Measurements from ENCODE around the gene GABRG3.

GABRG3 gene

GRCh38 chr15:27237319-27237939 is 266.4 kb downstream of the GABRG3 start:
- TF ChIP-seq ZNF274 (IDR thresholded peaks at IDR 0.05; ENCODE audit: low read depth, low read length) = no peak
- H3K4me3 ChIP-seq (ENCODE audit: low read length) = no peak overlapping the region

- TF ChIP-seq ZNF274 (IDR thresholded peaks at IDR 0.05; ENCODE audit: low read depth, low read length) = no peak
- no peak overlapping the region for H3K4me3 ChIP-seq (ENCODE audit: low read length)
Measured at GRCh38 chr15:27238209-27238608, 267.2 kb downstream of the GABRG3 start.

- H3K4me3 ChIP-seq (ENCODE audit: low read length) = no peak overlapping the region
- no peak for TF ChIP-seq ZNF274 (IDR thresholded peaks at IDR 0.05; ENCODE audit: low read depth, low read length)
Measured at GRCh38 chr15:27238707-27239423, 267.9 kb downstream of the GABRG3 start.

- TF ChIP-seq ZNF274 (IDR thresholded peaks at IDR 0.05; ENCODE audit: low read depth, low read length) = no peak
- H3K4me3 ChIP-seq (ENCODE audit: low read length) = no peak overlapping the region
Measured at GRCh38 chr15:27241943-27242342, 271.0 kb downstream of the GABRG3 start.

- TF ChIP-seq ZNF274 (IDR thresholded peaks at IDR 0.05; ENCODE audit: low read depth, low read length) = no peak
- no peak overlapping the region for H3K4me3 ChIP-seq (ENCODE audit: low read length)
Measured at GRCh38 chr15:27244047-27244446, 273.1 kb downstream of the GABRG3 start.

- H3K4me3 ChIP-seq (ENCODE audit: low read length) = no peak overlapping the region
- no peak for TF ChIP-seq ZNF274 (IDR thresholded peaks at IDR 0.05; ENCODE audit: low read depth, low read length)
Measured at GRCh38 chr15:27248251-27248650, 277.3 kb downstream of the GABRG3 start.

- no peak overlapping the region for H3K4me3 ChIP-seq (ENCODE audit: low read length)
- no peak for TF ChIP-seq ZNF274 (IDR thresholded peaks at IDR 0.05; ENCODE audit: low read depth, low read length)
Measured at GRCh38 chr15:27249046-27249759, 278.2 kb downstream of the GABRG3 start.

GRCh38 chr15:27249760-27250109 is 278.8 kb downstream of the GABRG3 start:
- no peak overlapping the region for H3K4me3 ChIP-seq (ENCODE audit: low read length)
- no peak for TF ChIP-seq ZNF274 (IDR thresholded peaks at IDR 0.05; ENCODE audit: low read depth, low read length)

- H3K4me3 ChIP-seq (ENCODE audit: low read length) = no peak overlapping the region
- TF ChIP-seq ZNF274 (IDR thresholded peaks at IDR 0.05; ENCODE audit: low read depth, low read length) = no peak
Measured at GRCh38 chr15:27250223-27250622, 279.2 kb downstream of the GABRG3 start.

- no peak overlapping the region for H3K4me3 ChIP-seq (ENCODE audit: low read length)
- no peak for TF ChIP-seq ZNF274 (IDR thresholded peaks at IDR 0.05; ENCODE audit: low read depth, low read length)
Measured at GRCh38 chr15:27254055-27254454, 283.1 kb downstream of the GABRG3 start.

- TF ChIP-seq ZNF274 (IDR thresholded peaks at IDR 0.05; ENCODE audit: low read depth, low read length) = no peak
Measured at GRCh38 chr15:27254801-27255200, 283.8 kb downstream of the GABRG3 start.

GRCh38 chr15:27256446-27256845 is 285.5 kb downstream of the GABRG3 start:
- H3K4me3 ChIP-seq (ENCODE audit: low read length) = no peak overlapping the region
- no peak for TF ChIP-seq ZNF274 (IDR thresholded peaks at IDR 0.05; ENCODE audit: low read depth, low read length)

More at GRCh38 chr15:27254801-27255200, 283.8 kb downstream of the GABRG3 start:
- H3K4me3 ChIP-seq (ENCODE audit: low read length) = no peak overlapping the region

- no peak for TF ChIP-seq ZNF274 (IDR thresholded peaks at IDR 0.05; ENCODE audit: low read depth, low read length)
- no peak overlapping the region for H3K4me3 ChIP-seq (ENCODE audit: low read length)
Measured at GRCh38 chr15:27258287-27258686, 287.3 kb downstream of the GABRG3 start.

- TF ChIP-seq ZNF274 (IDR thresholded peaks at IDR 0.05; ENCODE audit: low read depth, low read length) = no peak
- no peak overlapping the region for H3K4me3 ChIP-seq (ENCODE audit: low read length)
Measured at GRCh38 chr15:27260523-27260922, 289.5 kb downstream of the GABRG3 start.

- no peak overlapping the region for H3K4me3 ChIP-seq (ENCODE audit: low read length)
- TF ChIP-seq ZNF274 (IDR thresholded peaks at IDR 0.05; ENCODE audit: low read depth, low read length) = no peak
Measured at GRCh38 chr15:27268923-27269322, 297.9 kb downstream of the GABRG3 start.

Measured in GM08714 (cell line).